Measurements from ENCODE around the gene STXBP6. TPM values are rescaled to one million over a fixed set of nuclear protein-coding genes. Genes with fewer than 3 reads are reported as not detected.

Gene STXBP6
- total RNA-seq, 2 donors from 2014 or later, result not detected

- DNase-seq (ENCODE audit: low spot score) (no peak), ATAC-seq (no peak)
- no peaks in the 10 kb centered on the region for H3K4me1 Mint-ChIP-seq (ENCODE audit: low read depth in 2 of 2)
- peaks cover 8% of the 10 kb centered on the region for H3K9me3 Mint-ChIP-seq
- peaks cover 35 to 38% of the 10 kb centered on the region in 2 donors for H3K27me3 Mint-ChIP-seq
- no peak overlapping the region for H3K4me3 Mint-ChIP-seq
- H3K27ac Mint-ChIP-seq, result no peak overlapping the region
- H3K36me3 Mint-ChIP-seq, result peaks cover 13% of the 10 kb centered on the region
Measured at GRCh38 chr14:24892497-24893051, 157.4 kb downstream of the STXBP6 start.

DNA sequence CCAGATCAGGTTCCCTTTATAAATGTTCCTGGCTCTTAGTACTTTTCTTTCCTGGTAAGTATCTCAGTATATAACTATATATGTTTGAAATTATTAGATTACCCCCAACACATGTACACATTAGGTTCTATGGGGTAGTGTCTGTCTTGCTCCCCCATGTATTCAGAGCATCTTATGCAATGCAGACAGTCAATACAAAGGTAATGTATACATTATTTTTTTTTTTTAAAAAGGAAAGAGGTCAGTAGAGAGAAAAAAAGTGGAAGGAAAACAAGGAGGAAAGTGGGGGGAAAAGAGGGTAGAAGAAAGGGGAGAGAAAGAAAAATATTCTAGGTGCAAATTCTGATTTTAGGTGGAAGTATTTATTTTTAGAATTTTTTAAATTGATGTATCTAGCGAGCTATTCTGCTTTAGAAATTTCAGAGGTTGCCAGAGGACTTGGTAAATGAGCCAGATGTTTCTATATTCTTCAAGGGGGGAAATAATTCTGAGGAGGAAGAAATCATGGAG, 157.9 kb downstream of the STXBP6 start:
- no peak for DNase-seq (ENCODE audit: low spot score)
- Mint-ChIP-seq H3K36me3 (peaks cover 13% of the 10 kb centered on the region), H3K27ac (no peak overlapping the region), H3K4me1 (ENCODE audit: low read depth in 2 of 2) (no peaks in the 10 kb centered on the region), H3K27me3 (peaks cover 38 to 43% of the 10 kb centered on the region in 2 donors), H3K4me3 (no peak overlapping the region), H3K9me3 (peaks cover 8% of the 10 kb centered on the region)
- no peak for ATAC-seq

- peaks cover 8% of the 10 kb centered on the region for H3K9me3 Mint-ChIP-seq
- no peak overlapping the region for H3K4me3 Mint-ChIP-seq
- peaks cover 33 to 37% of the 10 kb centered on the region in 2 donors for H3K27me3 Mint-ChIP-seq
- H3K36me3 Mint-ChIP-seq, result peaks cover 13% of the 10 kb centered on the region
- no peak overlapping the region for H3K27ac Mint-ChIP-seq
- H3K4me1 Mint-ChIP-seq (ENCODE audit: low read depth in 2 of 2), result no peaks in the 10 kb centered on the region
- DNase-seq (ENCODE audit: low spot score), result no peak
- no peak for ATAC-seq
Measured at GRCh38 chr14:24890716-24891115, 159.2 kb downstream of the STXBP6 start.

DNA sequence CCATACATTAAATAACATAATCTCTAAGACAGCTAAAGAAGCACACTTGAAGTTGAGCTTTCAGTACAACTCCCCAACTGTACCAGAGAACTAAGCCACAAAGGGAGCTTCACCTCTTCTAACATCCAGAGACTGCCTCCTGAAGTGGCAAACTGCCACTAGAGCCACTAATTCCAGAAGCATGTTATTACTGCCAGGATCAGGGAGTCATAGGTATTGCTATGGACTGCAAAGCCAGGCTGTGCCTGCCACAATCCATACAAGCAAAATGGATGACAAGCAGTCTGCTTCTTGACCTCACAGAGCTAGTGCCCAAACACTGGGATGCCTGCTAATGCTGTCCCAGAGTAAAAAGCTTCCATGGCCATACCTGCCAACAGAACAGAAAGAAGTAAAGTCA, 160.1 kb downstream of the STXBP6 start:
- Mint-ChIP-seq H3K27ac (no peak overlapping the region), H3K9me3 (peaks cover 8% of the 10 kb centered on the region), H3K4me3 (no peak overlapping the region), H3K4me1 (ENCODE audit: low read depth in 2 of 2) (no peaks in the 10 kb centered on the region), H3K36me3 (peaks cover 13% of the 10 kb centered on the region), H3K27me3 (peaks cover 33 to 37% of the 10 kb centered on the region in 2 donors)
- ATAC-seq (no peak), DNase-seq (ENCODE audit: low spot score) (no peak)

DNA sequence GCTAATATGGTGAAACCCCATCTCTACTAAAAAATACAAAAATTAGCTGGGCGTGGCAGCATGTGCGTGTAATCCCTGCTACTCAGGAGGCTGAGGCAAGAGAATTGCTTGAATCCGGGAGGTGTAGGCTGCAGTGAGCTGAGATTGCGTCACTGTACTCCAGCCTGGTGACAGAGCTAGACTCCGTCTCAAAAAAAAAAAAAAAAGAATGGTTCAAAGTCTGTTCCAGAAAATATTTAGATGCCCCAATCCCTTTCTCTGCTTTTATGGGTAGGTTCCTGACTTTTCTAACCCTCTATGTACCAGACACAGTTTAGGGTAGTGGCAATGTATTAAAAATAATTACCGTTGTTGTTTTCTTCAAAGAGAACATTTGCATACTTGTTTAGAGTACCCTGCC, 161.4 kb downstream of the STXBP6 start:
- Mint-ChIP-seq H3K9me3 (peaks cover 8% of the 10 kb centered on the region), H3K27me3 (peaks cover 28 to 37% of the 10 kb centered on the region in 2 donors), H3K27ac (no peak overlapping the region), H3K36me3 (peaks cover 13% of the 10 kb centered on the region), H3K4me1 (ENCODE audit: low read depth in 2 of 2) (no peaks in the 10 kb centered on the region), H3K4me3 (no peak overlapping the region)
- ATAC-seq, result no peak
- DNase-seq (ENCODE audit: low spot score), result no peak

DNA sequence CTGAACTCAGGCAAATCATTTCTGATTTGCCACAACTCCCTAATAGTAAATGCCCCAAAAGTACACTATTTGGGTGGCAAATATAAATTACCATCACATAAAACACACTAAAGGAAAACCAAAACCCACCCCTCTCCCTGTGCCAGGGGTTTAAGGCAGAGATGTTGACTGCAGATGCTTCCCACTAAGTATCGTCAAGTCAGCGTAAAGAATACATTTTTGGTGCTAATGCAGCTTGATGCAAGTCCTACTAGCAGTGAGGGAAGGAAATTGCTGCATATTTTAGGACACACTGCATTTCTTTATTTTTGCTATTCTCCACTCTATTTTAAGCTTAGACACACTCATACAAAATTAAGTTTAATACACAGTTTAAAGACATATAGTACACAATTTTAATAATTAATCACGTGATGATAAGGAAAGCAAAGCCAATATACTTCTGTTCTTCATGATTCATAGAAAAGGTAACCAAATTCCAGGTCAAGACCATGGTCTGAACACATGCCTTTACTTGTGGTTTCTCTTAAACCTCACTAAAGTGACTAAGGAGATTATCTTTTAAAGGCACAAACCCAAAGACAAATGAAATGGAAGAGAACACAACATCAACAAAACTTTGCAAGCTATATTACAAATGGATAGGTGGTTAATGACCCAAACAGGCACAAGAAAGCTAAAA, 162.2 kb downstream of the STXBP6 start:
- H3K4me3 Mint-ChIP-seq, result no peak overlapping the region
- H3K36me3 Mint-ChIP-seq, result peaks cover 13% of the 10 kb centered on the region
- no peaks in the 10 kb centered on the region for H3K4me1 Mint-ChIP-seq (ENCODE audit: low read depth in 2 of 2)
- H3K27ac Mint-ChIP-seq, result no peak overlapping the region
- H3K9me3 Mint-ChIP-seq, result peaks cover 8% of the 10 kb centered on the region
- DNase-seq (ENCODE audit: low spot score) (no peak), ATAC-seq (no peak)
- H3K27me3 Mint-ChIP-seq, result peaks cover 28 to 37% of the 10 kb centered on the region in 2 donors

DNA sequence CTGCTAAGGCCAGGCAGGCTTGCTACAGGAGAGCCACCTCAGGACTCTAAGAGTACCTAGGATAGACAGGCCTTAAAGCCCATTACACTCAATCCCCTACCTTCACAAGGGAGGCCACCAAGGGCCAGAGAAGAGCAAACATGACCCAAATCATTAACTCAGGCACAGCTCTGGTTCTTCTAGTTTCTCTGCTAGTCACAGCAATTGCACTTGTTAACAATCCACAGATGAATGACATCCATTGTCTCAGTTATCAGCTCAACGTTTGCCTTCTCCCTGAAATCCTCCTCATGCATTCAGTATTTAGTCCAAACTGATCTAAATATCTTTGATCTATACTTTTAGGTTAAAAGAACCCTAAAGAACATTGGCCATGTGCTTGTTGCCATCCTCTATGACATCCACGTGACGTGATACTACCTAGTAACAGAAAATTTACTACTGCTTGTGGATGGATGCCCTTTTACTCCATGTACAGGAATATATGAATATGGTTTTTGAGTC, 164.5 kb downstream of the STXBP6 start:
- H3K27me3 Mint-ChIP-seq, result peaks cover 21 to 31% of the 10 kb centered on the region in 2 donors
- H3K9me3 Mint-ChIP-seq, result peaks cover 5% of the 10 kb centered on the region
- DNase-seq (ENCODE audit: low spot score) (no peak), ATAC-seq (no peak)
- H3K4me3 Mint-ChIP-seq, result no peak overlapping the region
- no peaks in the 10 kb centered on the region for H3K4me1 Mint-ChIP-seq (ENCODE audit: low read depth in 2 of 2)
- peaks cover 6% of the 10 kb centered on the region for H3K36me3 Mint-ChIP-seq
- H3K27ac Mint-ChIP-seq, result no peak overlapping the region

DNA sequence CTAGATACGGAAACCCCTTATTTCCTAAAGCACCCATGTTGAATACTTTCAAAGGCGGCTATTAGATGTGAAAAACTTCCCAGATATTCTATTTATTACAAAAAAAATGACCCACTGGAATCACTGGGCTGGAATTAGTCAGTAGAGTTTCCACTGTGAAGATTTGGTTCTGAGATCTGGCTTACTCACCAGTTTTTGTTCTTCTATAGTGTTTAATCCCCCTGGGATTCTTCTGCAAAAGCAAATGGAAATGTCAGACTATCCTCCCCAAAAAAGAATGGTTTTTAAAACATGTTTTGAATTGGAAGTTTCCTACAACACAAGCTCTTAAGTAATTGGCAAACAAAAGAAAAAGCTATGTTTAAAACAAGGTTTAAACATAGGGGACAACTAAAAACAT, 166.4 kb downstream of the STXBP6 start:
- no peaks in the 10 kb centered on the region for H3K9me3 Mint-ChIP-seq
- H3K4me1 Mint-ChIP-seq (ENCODE audit: low read depth in 2 of 2), result no peaks in the 10 kb centered on the region
- ATAC-seq (no peak), DNase-seq (ENCODE audit: low spot score) (no peak)
- H3K27ac Mint-ChIP-seq, result no peak overlapping the region
- H3K4me3 Mint-ChIP-seq, result no peak overlapping the region
- H3K36me3 Mint-ChIP-seq, result no peaks in the 10 kb centered on the region
- peaks cover 12 to 29% of the 10 kb centered on the region in 2 donors for H3K27me3 Mint-ChIP-seq

GRCh38 chr14:24881116-24881893, 168.6 kb downstream of the STXBP6 start:
- ATAC-seq, result no peak
- H3K27me3 Mint-ChIP-seq, result peaks cover 8 to 31% of the 10 kb centered on the region in 2 donors
- DNase-seq (ENCODE audit: low spot score), result no peak
- H3K36me3 Mint-ChIP-seq, result no peaks in the 10 kb centered on the region
- H3K27ac Mint-ChIP-seq, result no peak overlapping the region
- H3K4me3 Mint-ChIP-seq, result no peak overlapping the region
- no peaks in the 10 kb centered on the region for H3K9me3 Mint-ChIP-seq
- no peaks in the 10 kb centered on the region for H3K4me1 Mint-ChIP-seq (ENCODE audit: low read depth in 2 of 2)

DNA sequence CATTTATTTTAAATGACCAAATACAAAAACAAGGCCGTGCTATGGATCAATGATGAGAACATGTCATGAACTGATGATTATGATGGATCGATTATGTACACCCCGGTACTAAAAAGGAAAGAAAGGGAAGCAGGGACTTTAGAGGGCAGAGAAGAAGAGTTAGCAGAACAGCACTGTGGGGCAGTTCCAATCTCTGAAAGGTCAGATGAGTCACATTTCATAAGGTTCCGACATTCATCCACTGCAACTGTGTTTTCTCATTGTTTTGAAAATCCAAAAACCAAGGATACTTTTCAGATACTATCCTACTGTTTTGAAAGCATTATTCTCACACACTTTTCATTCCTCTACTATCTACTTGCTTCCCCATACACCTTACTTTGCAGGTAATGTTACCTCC, 169.3 kb downstream of the STXBP6 start:
- peaks cover 8 to 32% of the 10 kb centered on the region in 2 donors for H3K27me3 Mint-ChIP-seq
- H3K4me3 Mint-ChIP-seq, result no peak overlapping the region
- H3K4me1 Mint-ChIP-seq (ENCODE audit: low read depth in 2 of 2), result no peaks in the 10 kb centered on the region
- H3K9me3 Mint-ChIP-seq, result no peaks in the 10 kb centered on the region
- DNase-seq (ENCODE audit: low spot score) (no peak), ATAC-seq (no peak)
- H3K27ac Mint-ChIP-seq, result no peak overlapping the region
- no peaks in the 10 kb centered on the region for H3K36me3 Mint-ChIP-seq

GRCh38 chr14:24879661-24880386, 170.1 kb downstream of the STXBP6 start:
- H3K4me3 Mint-ChIP-seq, result no peak overlapping the region

GRCh38 chr14:24876996-24877395, 173.0 kb downstream of the STXBP6 start:
- H3K4me1 Mint-ChIP-seq (ENCODE audit: low read depth in 2 of 2), result no peaks in the 10 kb centered on the region
- DNase-seq (ENCODE audit: low spot score) (no peak), ATAC-seq (no peak)
- H3K9me3 Mint-ChIP-seq, result no peaks in the 10 kb centered on the region
- H3K4me3 Mint-ChIP-seq, result no peak overlapping the region
- no peaks in the 10 kb centered on the region for H3K36me3 Mint-ChIP-seq
- H3K27ac Mint-ChIP-seq, result no peak overlapping the region
- peaks cover 16 to 40% of the 10 kb centered on the region in 2 donors for H3K27me3 Mint-ChIP-seq

More at GRCh38 chr14:24879661-24880386, 170.1 kb downstream of the STXBP6 start:
- DNase-seq (ENCODE audit: low spot score) (no peak), ATAC-seq (no peak)
- peaks cover 9 to 32% of the 10 kb centered on the region in 2 donors for H3K27me3 Mint-ChIP-seq
- H3K9me3 Mint-ChIP-seq, result no peaks in the 10 kb centered on the region
- no peaks in the 10 kb centered on the region for H3K4me1 Mint-ChIP-seq (ENCODE audit: low read depth in 2 of 2)
- no peaks in the 10 kb centered on the region for H3K36me3 Mint-ChIP-seq
- H3K27ac Mint-ChIP-seq, result no peak overlapping the region
